ENCODE measurements around the gene RNF10. TPM values are rescaled to one million over a fixed set of nuclear protein-coding genes. Genes with fewer than 3 reads are reported as not detected.
A peak's percentile ranks its signal among the peaks of the same experiment; 100 is the strongest.
"Not testable (repeated sequence)": the region's sequence is repeated elsewhere in the genome, so short reads cannot be mapped to it uniquely, and the experiment has no call there.

The RNF10 gene
- polyA plus RNA-seq, 12 donors, result 124 to 271 (median 165) TPM; not detected in 1

- no peak for DNase-seq
These were observed 18.7 kb upstream of the RNF10 start for GRCh38 chr12:120515496-120515895.

GRCh38 chr12:120519324-120519723, 14.8 kb upstream of the RNF10 start:
- not testable (repeated sequence) for DNase-seq

- DNase-seq, result no peak
These were observed 11.6 kb upstream of the RNF10 start for GRCh38 chr12:120522568-120522967.

- peak; percentile 95 for DNase-seq
These were observed 5.2 kb upstream of the RNF10 start, which contains the start of gene COQ5 for GRCh38 chr12:120528861-120529525. TSS of gene COQ5 (minus strand) at chr12:120529158. CDS start at chr12:120529141, 17 bp downstream.

GRCh38 chr12:120529641-120530417, 4.3 kb upstream of the RNF10 start:
- DNase-seq, result peak; percentile 43

GRCh38 chr12:120530418-120530761, 3.8 kb upstream of the RNF10 start:
- DNase-seq, result not testable (repeated sequence)

- no peak for DNase-seq
These were observed 1.4 kb upstream of the RNF10 start for GRCh38 chr12:120532701-120533238.

GRCh38 chr12:120534703-120535655, 823 bp downstream of the RNF10 start:
- peak; percentile 43 for DNase-seq

GRCh38 chr12:120536064-120536791, 2.1 kb downstream of the RNF10 start:
- no peak for DNase-seq

- no peak for DNase-seq
These were observed 3.7 kb downstream of the RNF10 start for GRCh38 chr12:120537856-120538220.

- DNase-seq, result no peak
These were observed 4.4 kb downstream of the RNF10 start for GRCh38 chr12:120538281-120539156.

GRCh38 chr12:120539303-120539702, 5.1 kb downstream of the RNF10 start:
- DNase-seq, result no peak

GRCh38 chr12:120540445-120540844, 6.3 kb downstream of the RNF10 start:
- DNase-seq, result no peak

GRCh38 chr12:120542166-120542565, 8.0 kb downstream of the RNF10 start:
- no peak for DNase-seq

GRCh38 chr12:120544691-120545090, 10.5 kb downstream of the RNF10 start:
- no peak for DNase-seq

GRCh38 chr12:120546050-120546386, 11.9 kb downstream of the RNF10 start:
- no peak for DNase-seq

- DNase-seq, result no peak
These were observed 20.5 kb downstream of the RNF10 start for GRCh38 chr12:120554678-120555077.

GRCh38 chr12:120557589-120557988, 23.4 kb downstream of the RNF10 start:
- no peak for DNase-seq

GRCh38 chr12:120562906-120563305, 28.8 kb downstream of the RNF10 start:
- DNase-seq, result no peak

GRCh38 chr12:120563495-120563894, 29.3 kb downstream of the RNF10 start:
- DNase-seq, result no peak

Measured in muscle of arm (tissue), 12 donors.